Skeletal muscle cell (primary cell): ENCODE data around the gene THYN1.

Source experiments
- DNase-seq: peaks from one replicate; pipeline ENCODE4 v3.0.0-alpha.2; 2010; ENCODE audit warnings: low read depth
- H3K4me3 ChIP-seq: 2 replicates; pipeline ENCODE4 v1.5.1; 2011; ENCODE audit warnings: low read depth, mild to moderate bottlenecking, control low read depth, low read length, moderate library complexity

The THYN1 gene

DNA sequence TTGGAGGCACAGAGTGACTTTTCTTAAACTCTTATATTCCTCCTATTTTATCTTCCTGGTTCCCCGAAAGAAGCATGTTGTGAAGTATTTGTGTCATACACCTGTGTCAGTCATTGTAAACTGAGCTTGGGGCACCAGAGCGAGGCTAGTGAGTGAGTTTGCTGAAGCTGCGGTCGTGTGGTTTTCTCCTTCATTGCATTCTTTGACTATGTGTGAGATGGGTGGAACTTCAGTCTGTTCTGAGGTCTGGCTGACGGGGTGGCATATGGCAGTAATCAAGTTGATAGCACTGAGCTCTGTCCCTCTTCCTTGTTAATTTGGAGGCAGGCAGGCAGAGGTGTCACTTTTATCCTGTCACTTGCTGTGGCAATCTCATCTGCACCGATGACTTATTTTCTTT, 24.5 kb downstream of the THYN1 start:
- no peak overlapping the region for H3K4me3 ChIP-seq
- DNase-seq: peak; percentile 10

DNA sequence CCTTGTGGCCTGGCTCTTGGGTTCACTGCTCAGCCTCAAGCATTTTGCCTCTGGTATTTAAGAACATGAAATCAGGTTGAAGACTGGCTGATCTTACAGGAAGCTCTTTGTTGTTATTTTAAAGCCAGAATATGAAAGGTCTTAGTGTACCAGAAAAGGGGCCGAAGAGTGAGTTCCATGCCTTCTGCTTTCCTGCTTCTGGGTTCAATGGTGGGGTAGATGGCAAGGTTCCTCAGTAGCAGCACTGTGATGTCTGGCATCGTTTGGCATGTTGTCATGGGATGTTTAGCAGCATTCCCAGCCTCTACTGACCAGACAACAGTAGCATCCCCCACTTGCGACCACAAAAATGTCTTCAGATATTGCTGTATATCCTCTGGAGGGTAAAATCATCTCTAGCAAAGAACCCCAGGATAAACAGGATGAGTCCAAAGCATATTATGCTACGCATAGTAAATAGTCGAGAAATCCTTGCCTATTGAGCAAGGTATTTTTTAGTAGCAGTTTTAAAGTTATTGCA, 26.3 kb downstream of the THYN1 start:
- no peak for DNase-seq
- no peak overlapping the region for H3K4me3 ChIP-seq

DNA sequence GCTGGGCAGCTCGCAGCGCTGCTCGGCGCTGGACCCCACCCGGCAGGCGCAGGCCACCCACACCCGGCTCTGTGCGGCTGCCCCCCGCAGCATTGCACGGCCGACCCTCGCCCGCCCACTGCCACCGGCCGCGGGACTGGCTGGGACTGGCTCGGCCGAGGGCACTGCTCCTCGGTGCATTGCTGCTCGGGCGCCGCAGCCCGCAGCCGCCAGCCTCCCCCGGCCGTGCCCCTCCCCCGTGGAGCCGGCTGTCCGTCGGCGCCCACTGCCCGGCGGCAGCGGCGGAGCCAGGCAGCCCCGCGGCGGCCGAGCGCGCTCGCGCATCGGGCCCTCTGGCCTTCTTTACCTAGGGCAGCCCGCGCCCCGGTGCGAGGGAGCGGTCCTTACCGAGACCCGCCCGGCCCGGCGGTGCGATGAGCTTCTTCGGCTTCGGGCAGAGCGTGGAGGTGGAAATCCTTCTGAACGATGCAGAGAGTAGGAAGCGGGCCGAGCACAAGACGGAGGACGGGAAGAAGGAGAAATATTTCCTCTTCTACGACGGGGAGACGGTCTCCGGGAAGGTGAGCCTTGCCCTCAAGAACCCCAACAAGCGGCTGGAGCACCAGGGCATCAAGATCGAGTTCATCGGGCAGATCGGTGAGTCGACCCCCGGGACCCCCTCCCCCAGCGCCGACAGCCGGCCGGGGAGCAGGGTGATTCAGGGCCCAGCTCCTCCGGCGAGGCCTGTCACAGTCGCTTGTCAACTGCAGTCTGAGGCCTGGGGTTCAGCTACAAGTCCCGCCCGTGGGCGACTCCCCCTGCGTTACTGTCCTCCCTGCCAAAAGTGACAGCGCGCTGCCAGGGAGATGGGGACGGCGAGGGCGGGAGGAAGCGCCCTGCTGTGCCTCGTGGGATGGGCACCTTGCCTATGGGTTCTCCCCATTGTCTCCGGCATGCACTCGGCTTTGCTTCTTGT, 28.2 kb downstream of the THYN1 start:
- peak overlapping the region; percentile 93 for H3K4me3 ChIP-seq
- DNase-seq: no peak

DNA sequence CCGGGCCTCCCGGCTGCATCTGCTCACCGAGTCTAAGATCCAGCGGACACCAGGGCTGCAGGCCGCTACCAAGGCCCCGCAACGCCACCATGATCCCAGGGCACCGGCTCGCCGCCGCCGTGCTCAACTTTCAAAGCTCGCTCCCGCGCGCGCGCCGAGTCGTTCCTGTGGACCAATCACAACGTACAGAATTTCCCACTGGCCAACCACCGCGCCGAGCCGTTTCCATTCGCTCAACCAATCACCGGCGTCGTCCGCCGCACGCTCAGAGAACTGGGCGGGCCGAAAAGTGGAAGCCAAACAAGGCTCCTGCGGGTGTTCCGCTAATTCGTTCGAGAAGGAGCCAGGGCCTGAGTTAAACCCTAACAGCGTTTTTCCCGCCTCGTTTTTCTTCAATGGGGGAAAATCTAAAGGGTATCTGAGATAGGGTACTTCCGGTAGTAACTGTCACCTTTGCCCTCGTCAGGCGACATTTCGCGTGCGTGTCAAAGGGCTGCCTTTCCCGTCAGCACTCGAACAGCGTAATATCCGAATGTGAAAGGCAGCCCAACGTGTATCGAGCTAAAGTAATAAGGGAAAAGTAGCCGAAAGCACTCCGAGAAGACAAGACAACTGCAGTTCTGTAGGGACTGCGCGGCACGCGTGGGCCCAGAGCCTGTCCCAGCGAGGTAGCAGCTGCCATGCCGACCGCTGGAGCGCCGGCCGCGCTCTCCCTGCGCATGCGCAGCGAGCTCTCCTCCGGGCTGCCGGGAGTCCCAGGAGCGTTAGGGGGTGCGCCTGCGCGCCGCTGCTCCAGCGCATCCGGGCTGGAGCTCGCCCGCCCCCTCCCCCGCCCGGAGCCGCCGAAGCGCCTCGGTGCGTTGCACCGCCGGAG, 29.1 kb downstream of the THYN1 start, which contains the start of the genes NCAPD3 and VPS26B:
Gene NCAPD3 (minus strand): TSS at position 132 of the 874 bp plus-strand sequence. CDS start 41 bp downstream, at position 91.
Gene VPS26B (plus strand): TSS at position 836 of the 874 bp plus-strand sequence. CDS start 452 bp downstream, outside the sequence.
- H3K4me3 ChIP-seq: peak within 1 kb of the TSS; percentile 93
- peak; percentile 80 for DNase-seq

DNA sequence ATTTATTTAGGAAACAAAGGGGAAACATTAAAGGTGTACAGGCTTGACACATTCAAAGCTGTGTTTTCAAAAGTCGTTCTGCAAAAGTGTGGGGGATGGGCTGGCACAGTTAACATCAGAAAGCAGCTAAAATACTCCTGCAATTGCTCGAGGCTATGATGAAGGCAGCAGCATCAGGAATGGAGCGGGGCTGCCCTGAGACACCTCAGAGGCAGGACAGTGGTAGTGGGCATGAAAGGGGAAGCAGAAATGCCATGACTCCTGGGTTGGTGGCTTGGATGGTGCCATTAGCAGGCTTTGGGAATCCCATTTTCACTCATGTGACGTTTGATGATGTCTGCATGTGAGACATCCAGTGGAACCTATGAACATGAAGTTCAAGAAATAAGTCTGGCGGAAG, 30.0 kb downstream of the THYN1 start:
- H3K4me3 ChIP-seq: peak overlapping the region; percentile 93
- no peak for DNase-seq

DNA sequence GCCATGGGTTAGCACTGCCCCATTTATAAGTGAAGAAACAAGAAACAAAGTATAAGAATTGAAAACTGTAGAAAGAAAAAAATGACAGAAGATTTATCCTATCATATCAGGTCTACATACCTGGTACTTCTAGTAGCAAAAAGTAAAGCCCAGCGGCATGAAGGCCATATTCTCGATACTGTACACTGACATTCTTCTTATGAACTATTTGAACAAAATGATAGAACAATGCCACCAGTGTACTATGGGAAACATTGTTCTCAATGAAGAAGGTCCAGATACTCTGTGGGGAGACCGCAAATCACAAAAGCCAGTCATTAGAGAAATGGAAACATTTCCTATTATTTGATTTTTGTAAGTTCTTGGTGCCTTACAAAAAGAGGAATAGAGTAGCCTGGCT, 36.3 kb downstream of the THYN1 start:
- H3K4me3 ChIP-seq: no peak overlapping the region
- no peak for DNase-seq

DNA sequence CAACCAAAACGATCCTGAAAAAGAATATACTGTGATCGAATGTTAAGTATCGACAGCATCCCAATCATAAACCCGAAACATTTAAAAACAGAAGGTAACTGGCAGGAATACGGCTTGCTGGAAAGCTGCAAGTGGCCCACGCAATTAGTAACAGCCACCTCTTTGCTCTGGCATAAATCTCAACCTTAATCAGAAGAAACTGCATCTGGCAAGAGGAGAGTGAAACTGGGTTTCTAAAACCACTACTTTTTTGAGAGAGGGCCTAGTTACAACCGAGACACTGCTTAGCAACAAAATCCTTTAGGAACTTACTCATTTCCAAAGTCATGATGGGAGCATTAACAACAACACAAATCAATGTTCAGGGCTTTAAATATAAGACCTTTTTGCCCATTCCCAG, 37.3 kb downstream of the THYN1 start:
- no peak overlapping the region for H3K4me3 ChIP-seq
- no peak for DNase-seq

DNA sequence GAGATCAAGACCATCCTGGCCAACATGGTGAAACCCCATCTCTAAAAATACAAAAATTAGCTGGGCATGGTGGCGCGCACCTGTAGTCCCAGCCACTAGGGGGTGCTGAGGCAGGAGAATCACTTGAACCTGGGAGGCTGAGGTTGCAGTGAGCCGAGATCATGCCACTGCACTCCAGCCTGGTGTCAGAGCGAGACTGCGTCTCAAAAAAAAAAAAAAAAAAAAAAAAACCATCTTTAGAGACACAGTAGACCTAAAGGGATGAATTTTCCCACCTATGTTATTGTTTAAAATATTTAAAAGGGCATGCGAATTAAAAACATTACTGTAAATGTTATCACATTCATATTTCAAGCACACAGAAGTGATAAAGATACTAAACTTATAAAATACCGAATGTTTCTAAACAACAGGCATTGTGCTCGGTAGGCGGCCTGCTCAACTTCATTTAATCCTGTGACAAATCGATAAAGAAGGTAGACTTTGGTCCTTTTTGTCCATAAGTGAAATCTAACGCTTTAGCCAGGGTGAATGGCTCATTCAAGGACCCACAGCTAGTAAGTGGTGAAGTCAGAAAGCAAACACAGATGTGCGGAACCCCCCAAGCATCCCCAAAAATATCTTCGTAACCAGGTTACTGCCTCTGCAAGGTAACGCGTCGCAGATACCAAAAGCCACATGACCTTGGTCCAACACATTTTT, 45.5 kb downstream of the THYN1 start:
- no peak overlapping the region for H3K4me3 ChIP-seq
- DNase-seq: no peak

DNA sequence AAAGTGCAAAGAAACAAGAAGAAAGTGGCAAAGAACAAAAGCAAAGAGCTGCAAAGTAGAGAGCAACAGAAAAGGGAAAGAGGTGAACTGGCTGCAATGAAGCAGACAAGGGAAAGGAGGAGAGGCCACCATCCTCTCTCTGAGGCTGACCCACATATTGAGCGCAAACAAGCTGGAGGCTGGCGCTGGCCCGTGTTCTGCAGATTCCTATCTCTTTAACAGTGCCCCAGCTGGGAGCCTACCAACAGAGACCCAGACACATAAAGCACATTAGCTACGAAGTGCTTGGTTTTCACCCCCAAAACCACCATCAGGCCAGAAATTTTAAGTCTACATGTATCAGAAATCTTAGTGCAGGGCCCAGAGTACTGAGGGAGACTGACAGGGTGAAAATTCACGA, 47.0 kb downstream of the THYN1 start:
- DNase-seq: no peak
- no peak overlapping the region for H3K4me3 ChIP-seq

DNA sequence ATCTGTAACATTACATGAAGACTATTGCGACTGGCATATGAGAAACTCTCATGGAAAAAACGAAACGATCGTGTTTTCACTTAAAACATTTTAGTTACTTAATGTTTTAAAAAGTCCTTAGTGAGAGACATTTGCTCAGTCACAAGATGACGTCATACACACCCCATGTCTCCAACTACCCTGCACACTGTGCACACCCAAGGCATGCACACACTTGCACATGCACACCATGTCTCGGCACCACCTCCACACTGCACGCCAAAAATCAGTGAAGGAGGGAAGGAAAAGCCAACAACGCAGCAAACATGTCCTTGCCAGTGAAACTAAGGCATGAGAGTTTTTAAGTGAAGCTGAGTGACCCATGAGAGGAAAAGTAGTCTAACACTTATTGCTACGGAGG, 47.4 kb downstream of the THYN1 start:
- no peak for DNase-seq
- no peak overlapping the region for H3K4me3 ChIP-seq

DNA sequence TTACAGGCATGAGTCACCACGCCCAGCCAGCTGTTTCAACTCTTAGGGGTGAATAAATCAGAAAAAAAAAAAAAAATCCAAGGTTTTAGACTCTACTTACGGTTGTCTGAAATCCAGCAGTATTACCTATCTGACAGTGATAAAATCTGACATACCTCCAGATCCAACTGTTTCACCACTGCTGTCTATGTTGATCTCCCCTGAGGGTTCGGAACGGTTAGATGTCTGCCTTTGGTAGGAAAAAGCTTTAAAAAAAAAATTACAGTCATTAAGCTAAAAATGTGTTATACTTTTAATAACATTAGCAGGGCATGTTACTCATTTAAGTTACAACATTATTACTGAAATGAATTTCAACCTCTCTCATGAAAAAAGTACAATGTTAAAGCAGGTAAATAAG, 50.5 kb downstream of the THYN1 start:
- no peak overlapping the region for H3K4me3 ChIP-seq
- DNase-seq: no peak

DNA sequence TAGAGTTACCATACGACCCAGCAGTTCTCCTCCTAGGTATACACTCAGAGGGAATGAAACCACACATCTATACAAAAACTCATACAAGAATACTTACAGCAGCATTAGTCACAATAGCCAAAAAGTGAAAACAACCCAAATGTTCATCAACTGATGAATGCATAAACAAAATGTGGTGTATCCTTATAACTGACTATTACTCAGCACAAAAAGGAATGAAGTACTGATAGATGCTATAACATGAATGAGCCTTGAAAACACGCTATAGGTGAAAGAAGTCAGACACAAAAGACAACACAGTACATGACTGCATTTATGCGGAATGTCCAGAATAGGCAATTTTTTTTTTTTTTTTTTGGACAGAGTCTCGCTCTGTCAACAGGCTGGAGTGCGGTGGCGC, 52.5 kb downstream of the THYN1 start:
- H3K4me3 ChIP-seq: no peak overlapping the region
- no peak for DNase-seq

DNA sequence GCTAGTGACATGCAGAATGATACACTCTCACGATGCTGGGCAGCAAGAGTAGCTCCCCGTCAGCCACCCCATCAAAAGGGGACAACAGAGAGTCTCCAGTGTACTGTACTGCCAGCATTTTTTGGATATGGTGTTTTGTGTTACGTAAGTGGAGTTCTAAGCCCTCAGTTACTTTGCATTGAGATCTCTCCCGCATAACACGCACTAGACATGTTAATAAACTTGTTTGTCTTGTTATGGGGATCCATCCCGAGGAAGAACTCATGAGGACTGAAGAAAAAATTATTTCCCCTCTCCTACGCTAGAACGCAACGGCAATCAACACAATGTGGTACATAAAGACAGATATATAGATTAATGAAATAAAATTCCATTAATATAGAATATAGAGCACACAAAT, 53.6 kb downstream of the THYN1 start:
- DNase-seq: no peak
- H3K4me3 ChIP-seq: no peak overlapping the region
